Hepatocyte (in vitro differentiated cells): ENCODE results near the gene NTN4.

ENCODE experiments used
- EZH2 ChIP-seq: fragments of 200-600 bp; sonication (generic); IDR thresholded peaks from 2 replicates; pipeline ENCODE4 v1.6.1; 2016; ENCODE audit warnings: antibody characterized with exemption, mild to moderate bottlenecking, borderline replicate concordance
- EZH2phosphoT487 ChIP-seq: fragments of 200-600 bp; sonication (generic); IDR thresholded peaks from one replicate; pipeline ENCODE4 v1.6.1; 2018; ENCODE audit warnings: antibody characterized with exemption, mild to moderate bottlenecking, low read depth, moderate library complexity; ENCODE audit not compliant: unreplicated experiment, severe bottlenecking
- TF ChIP-seq, protein P1 (sequence below): fragments of 200-600 bp; sonication (generic); IDR thresholded peaks from 2 replicates; pipeline ENCODE4 v1.5.1; 2016; ENCODE audit warnings: antibody characterized with exemption, mild to moderate bottlenecking; ENCODE audit not compliant: poor library complexity

DNA sequence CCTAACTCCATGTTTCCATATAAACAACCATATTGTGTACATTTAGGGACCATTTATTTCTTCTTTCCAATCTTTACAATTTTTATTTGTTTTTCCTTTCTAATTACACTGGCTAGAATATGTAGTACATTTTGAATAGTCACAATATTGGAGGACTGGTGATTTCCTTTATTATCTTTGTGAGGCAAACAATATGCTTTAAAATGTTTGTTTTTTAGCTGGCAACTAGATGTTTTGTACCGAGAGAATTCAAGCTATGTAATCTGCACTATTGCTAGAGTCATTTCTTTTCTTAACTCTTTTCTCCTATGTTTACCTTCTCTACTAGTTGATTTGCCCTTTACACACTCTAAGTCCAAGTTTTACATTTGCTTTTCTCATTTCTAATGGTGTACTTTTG is 13.3 kb upstream of the NTN4 start:
- TF ChIP-seq, protein P1, sequence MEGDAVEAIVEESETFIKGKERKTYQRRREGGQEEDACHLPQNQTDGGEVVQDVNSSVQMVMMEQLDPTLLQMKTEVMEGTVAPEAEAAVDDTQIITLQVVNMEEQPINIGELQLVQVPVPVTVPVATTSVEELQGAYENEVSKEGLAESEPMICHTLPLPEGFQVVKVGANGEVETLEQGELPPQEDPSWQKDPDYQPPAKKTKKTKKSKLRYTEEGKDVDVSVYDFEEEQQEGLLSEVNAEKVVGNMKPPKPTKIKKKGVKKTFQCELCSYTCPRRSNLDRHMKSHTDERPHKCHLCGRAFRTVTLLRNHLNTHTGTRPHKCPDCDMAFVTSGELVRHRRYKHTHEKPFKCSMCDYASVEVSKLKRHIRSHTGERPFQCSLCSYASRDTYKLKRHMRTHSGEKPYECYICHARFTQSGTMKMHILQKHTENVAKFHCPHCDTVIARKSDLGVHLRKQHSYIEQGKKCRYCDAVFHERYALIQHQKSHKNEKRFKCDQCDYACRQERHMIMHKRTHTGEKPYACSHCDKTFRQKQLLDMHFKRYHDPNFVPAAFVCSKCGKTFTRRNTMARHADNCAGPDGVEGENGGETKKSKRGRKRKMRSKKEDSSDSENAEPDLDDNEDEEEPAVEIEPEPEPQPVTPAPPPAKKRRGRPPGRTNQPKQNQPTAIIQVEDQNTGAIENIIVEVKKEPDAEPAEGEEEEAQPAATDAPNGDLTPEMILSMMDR, result no peak
- TF ChIP-seq EZH2, result no peak
- no peak for TF ChIP-seq EZH2phosphoT487
